Stimulated activated CD8-positive, alpha-beta memory T cell treated with anti-CD3 and anti-CD28 coated beads, Interleukin-2, amount 100 ng/mL, for 48 hours (primary cell): Measurements from ENCODE around the gene VSTM2B.
A peak's percentile ranks its signal among the peaks of the same experiment; 100 is the strongest.

ENCODE experiments used
- DNase-seq, 2 donors: peaks; one replicate each; pipeline ENCODE4 v3.0.0-alpha.2; 2020; ENCODE audit warnings: low read depth in 2 of 2

VSTM2B gene

DNA sequence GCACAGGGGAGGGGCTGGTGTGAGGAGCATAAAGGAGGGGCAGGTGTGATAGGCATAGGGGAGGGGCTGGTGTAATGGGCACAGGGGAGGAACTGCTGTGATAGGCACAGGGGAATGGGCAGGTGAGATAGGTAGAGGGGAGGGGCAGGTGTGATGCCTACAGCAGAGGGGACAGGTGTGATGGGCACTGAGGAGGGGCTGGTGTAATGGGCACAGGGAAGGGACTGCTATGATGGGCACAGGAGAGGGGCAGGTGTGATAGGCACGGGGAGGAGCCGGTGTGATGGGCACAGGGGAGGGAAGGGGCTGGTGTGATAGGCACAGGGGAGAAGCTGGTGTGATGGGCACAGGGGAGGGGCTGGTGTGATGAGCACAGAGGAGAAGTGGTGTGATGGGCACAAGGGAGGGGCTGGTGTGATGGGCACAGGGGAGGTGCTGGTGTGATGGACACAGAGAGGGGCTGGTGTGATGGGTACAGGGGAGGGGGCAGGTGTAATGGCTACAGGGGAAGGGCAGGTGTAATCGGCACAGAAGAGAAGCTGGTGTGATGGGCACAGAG lies 40.8 kb downstream of the VSTM2B start:
- no peak for DNase-seq

DNA sequence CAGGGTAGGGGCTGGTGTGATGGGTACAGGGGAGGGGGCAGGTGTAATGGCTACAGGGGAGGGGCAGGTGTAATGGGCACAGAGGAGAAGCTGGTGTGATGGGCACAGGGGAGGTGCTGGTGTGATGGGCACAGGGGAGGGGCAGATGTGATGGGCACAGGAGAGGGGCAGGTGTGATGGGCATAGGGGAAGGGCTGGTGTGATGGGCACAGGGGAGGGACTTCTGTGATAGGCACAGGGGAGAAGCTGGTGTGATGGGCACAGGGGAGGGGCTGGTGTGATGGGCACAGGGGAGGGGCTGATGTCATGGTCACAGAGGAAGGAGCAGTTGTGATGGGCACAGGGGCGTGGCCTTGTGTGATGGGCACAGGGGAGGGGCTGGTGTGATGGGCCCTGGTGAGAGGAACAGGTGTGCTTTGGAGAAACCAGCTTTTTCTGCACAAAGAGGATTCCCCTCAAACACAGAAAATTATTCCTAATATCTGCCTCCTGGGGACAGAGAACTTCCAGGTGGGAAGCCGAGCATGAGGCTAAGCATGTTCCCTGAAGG lies 41.6 kb downstream of the VSTM2B start:
- DNase-seq, result no peak

DNA sequence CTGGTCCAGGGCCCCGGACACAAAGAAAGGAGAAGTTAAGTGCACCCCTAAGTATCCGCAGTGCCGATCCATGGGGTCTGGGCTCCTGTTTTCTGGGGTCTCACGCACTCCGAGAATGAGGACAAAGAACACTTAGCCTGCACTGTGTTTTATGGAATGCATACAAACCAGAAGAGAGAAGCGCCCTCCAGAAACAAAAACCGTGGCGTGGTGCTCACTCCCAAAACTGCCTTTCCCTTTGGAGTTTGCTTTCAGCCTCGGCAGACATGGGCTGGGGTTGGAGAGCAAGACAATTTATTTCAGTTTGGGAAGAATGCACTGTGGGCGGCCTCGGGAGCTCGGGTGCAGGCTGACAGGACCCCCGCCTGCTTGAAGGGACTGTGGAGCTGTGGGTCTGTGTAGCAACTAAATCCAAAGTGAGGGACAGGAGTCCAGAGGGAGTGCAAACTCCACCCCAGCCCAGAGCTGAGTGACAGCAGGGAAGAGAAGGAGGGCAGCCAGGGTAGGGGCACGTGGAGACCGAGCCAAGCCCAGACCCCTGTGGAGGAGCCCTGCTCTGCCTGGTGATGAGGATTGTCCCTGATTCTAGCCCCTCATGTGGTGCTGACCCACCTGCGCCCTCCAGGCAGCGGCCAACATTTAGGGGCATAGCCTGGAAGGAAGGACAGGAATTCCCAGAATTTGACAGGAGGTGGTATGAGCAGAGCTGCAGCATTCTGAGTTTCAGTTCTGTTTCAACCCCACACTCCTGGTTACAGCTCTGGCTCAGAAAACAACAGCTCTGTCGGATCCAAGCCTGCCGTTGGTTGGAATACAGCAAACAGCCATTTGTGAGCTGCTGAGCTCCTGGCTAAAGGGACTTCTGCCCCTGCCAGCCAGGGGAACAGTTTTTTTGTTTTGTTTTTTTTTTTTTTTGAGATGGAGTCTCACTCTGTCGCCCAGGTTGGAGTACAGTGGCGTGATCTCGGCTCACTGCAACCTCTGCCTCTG lies 42.5 kb downstream of the VSTM2B start:
- no peak for DNase-seq

DNA sequence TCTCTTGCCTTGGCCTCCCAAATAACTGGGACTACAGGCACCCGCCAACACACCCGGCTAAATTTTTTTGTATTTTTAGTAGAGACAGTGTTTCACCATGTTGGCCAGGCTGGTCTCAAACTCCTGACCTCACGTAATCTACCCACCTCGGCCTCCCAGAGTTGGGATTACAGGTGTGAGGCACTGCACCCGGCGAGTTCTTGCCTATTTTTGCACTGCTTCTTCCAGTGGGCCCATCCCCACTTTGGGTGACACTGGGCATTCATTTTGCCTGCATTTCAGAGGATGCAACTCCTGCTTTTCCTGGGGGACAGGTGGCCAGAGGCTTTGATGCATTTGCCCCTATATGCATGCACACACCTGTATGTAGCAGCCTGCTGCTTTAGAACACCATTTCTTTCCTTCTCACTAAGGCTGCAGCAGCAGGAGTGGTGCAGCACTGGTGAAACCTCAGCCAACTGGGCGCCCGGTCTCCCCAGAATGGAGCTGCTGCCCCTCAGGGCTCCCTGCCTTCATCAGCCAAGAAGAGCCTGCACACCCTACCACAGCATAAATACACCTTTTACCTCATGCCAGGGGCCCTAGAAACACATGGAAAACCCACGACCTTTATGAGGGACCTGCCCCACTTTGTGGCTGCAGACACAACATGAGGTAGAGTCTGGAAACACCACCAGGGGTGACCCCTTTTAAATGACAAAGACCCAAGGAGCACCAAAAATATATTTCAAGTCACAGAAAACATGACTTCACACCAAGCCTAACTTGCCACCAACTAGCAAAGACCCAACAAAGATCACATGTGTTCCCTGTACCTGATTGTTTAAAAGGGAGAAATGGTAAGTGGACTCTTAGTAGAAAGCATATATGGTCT lies 43.5 kb downstream of the VSTM2B start:
- no peak for DNase-seq

DNA sequence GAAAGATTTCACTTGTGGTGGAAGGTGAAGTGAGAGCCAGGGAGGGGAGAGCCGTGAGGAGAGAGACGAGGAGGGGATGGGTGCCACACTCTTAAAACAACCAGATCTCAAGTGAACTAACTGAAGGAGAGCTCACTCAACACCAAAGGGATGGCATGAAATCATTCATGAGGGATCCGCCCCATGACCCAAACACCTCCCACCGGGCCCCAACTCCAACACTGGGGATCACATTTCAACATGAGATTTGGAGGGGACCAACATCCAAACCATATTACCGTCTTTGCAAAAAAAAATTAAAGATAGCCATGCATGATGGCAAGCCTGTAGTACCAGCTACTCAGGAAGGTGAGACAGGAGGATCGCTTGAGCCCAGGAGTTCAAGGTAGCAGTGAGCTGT lies 45.4 kb downstream of the VSTM2B start:
- no peak for DNase-seq

DNA sequence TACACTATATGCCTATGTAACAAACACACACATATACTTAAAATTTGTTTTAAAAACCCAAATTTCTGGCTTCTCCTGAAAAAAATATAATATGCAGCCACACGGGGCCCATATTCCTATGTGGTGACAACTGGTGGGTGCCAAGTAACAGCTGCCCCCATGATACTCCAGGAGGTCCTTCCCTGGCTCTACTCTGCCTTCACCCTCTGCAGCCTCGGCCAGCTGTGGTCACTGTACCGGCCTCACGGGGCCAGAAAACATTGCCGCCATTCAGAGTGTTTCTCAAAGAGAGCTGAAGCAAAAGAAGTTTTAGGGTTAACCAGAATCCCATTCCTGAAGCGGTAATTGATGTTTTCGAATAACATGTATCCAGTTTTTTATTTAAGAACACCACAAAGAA lies 47.7 kb downstream of the VSTM2B start:
- no peak for DNase-seq

DNA sequence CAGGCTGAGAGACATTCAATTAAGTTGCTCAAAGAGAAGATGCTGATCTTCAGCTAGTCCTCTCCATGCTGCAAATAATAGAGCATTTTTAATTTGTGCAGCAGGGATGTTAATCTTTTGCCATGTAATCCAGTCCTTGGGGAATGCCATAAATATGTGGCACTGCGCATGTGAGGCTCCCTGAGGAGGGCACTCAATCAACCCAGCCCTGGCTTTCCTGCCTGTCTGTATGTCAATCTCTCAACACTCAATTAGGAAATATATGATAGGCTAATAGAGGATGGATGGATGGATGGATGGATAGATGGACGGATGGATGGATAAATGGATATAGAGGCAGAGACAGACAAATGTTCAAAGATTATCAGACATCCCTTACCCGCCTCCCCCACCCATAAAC lies 48.7 kb downstream of the VSTM2B start:
- DNase-seq, result no peak

DNA sequence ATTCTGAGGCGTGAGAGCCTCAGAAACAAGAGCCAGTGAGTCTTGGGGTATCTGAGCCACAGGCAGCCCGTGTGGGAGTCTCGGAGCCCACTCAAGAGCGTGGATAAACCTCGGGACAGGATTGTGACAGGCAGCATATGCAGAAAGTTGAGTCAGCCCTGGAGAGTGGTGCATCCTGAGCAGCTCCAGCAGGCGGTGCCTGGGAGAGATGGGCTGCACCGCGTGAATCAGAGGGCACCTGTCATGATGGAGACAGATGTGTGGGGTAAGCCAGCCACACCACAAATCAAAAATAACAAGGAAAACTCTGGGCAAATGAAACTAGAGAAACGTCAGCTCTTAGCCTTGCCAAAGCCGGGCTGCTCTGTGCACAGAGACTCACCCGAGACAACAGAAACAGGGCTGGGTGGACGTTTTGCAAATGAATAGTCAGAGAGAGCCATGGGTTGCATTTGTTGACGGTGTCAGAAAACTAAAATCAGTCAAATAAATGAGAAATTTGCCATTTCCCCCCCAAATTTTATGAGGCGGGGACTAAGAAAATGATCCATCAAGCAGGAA lies 50.3 kb downstream of the VSTM2B start:
- DNase-seq, result no peak

DNA sequence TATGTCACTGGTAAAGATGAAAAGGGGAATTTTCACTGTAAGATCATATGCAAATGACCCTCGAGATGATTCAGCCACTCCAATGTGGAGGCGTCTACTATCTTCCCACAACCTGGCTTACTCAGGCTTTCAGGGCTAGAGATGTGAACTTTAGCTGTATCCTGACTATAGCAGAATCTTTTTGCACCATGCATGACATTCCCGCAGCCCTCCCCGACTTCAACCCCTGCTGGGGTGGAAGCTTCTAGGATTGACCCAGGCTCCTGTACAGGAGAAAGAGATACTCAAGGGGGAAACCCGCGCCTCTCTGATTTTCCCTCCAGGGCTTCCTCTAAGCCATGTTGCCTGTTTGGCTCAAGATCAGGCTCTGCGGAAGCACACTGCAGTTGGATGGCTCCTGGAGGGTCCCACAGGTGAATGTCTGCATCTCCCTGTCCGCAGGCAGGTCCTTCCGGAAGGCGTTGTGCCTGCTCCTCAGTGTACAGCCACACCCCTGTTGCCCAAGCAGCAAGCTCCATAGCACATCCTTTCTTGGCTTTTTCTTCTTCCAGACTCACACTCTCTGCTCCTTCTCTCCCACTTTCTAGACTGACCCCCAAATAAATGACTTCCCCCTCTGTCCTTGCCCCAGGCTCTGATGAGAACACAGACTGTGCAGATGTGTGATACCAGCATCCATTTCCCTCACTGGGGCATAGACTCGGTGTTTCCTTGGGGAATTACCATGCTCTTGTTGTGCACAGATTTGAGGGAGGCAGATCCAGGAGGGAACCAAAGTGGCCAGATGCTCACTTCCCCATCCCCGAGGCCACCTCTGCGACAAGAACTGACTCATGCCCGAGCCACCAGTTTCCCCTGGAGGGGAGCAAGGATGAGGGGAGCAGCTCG lies 51.2 kb downstream of the VSTM2B start:
- peak in 1 of 2 donors; percentile 23 for DNase-seq

DNA sequence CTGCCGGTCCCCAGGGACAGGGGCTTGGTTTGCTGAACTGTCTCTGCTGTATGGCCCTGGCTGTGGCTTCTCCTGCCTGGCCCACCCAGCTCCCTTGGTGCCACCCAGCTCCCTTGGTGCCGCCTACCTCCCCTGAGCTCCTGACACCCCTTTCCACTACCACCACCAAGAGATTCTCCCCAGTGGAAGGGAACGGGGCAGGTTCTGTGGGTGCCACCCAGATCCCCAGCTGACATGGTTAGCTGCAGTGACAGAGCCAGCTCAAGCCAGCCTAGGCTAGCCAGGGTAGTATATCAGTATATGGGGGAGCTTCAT lies 51.8 kb downstream of the VSTM2B start:
- DNase-seq, result no peak

DNA sequence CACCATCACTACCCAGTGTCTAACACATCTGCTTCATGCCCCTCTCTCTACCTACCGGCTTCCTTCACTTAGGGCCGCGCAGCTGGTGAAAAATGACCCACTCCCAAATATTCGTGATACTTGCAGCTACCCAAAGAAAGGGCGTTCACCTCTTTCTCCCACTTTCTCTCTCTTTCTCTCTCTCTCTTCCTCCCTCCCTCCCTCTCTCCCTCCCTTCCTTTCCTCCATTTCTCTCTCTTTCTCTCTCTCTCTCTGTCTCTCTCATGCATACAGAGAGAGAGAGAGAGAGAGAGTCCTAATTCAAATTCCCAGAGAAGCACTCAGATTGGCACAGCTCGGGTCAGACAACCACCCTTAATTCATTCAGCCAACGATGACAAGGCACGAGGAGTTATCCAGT lies 52.6 kb downstream of the VSTM2B start:
- no peak for DNase-seq

DNA sequence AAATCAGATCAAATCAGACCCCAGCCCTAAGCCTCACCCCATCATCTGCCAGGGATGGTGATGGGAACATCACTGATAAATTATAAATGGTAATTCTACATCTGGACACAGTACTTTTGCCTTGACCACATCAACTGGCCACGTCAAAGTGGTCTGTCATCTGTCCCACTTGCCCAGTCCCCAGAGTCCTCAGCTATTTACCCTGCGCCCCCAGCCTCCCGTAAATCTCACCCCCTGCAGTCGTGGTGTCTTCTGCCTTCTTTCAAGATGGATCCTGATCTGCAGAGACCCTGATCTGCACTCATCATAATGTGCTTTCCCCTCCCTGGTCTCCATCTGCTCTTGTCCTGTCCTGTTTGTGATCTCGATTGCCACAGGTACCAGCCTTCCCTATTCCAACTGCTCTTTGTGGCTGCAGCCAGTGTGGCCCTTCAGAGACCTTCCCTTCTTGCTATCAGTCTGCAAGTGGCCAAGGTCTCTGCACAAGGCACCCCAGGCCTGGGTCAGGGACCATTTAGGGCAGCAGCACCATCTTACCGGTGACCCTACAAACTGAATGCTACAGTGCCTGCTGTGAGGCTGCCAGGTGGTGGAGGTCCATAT lies 53.6 kb downstream of the VSTM2B start:
- DNase-seq, result no peak

DNA sequence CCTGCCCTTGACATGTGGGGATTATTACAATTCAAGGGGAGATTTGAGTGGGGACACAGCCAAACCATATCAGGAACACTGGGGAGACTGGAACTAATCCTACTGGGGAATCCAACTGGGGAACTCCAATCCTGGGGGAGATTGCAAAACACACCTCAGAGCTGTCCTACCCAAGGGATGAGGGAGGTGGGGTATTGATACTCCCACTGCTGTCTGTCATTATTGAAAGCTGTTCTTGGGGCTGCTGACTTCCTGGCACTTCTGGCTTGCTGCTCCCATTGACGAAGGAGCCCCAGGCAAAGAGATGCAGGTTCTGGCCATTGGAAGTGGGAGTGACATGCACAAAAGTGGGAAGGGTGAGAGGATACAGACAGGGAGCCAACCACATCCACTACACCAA lies 55.6 kb downstream of the VSTM2B start:
- DNase-seq, result no peak

DNA sequence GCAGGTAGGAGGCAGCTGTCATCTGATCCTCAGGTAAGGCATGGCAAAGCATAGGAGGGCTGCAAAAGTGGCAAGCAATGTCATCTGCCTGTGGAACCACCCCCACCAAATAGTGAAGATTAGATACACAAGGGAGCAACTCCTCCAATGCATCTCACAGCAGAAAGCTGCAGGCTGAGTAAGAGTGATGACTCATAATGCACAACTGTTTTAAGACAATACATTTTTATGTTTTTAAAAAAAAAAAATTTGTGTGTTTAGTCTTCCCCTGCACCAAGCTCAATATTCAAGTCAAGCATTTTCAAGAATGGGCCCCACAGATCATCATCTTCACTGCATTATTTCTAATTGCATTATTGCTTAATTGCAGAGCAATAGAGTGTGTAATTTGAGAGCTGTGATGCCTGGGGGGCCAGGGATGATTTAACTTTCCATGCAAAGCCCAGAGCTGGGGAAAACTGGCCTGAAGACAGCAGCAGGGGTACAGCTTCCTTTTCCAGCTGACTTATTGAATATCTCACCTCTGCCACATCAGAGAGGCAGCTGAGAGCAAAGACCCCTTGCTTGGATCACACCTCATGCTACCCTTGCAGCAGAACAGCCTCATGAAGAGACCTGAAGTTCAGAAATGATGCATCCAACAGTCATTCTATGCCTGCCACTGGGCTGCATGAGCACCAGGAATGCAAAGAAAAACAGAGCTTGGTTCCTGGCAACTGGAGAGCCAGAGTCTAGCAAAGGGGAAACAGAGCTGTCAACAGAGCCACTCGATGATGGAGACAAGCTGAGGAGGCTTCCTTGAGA lies 57.6 kb downstream of the VSTM2B start:
- DNase-seq, result no peak

DNA sequence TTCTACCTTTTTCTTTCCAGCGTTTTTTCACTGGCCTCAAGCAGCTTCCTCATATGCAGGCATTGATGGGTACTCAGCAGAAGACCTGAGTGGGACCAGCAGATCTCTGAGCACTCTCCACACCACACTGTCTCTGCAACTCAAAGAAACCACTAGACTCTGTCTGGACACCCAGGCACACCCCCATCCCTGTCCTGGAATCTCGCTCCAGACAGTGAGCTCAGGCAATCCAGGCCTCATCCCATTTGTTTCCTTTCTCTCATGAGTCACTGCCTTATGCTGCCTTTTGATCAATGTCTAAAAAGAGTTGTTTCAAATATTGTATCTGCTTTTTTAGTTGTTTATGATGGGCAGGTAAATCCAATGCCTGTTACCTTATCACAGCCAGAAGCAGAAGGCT lies 60.6 kb downstream of the VSTM2B start:
- no peak for DNase-seq

DNA sequence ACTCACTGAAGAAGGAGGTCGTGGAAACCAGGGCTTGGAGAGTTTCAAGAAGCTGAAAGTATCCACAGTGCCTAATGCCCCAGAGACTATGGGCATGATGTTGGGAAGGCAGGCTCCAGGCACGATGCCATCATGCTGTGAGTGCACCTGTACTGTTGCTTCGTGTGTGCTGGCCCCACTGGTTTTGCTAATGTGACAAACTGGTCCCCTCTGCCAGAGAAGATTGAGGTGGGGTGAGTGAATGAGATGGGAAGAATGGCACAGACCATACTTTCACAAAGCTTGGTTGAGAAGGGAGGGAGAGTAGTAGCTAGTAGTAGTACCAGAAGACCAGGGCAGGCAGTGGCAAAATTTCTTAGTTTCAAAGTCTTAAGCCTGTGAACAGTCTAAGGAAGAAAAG lies 61.3 kb downstream of the VSTM2B start:
- DNase-seq, result no peak

DNA sequence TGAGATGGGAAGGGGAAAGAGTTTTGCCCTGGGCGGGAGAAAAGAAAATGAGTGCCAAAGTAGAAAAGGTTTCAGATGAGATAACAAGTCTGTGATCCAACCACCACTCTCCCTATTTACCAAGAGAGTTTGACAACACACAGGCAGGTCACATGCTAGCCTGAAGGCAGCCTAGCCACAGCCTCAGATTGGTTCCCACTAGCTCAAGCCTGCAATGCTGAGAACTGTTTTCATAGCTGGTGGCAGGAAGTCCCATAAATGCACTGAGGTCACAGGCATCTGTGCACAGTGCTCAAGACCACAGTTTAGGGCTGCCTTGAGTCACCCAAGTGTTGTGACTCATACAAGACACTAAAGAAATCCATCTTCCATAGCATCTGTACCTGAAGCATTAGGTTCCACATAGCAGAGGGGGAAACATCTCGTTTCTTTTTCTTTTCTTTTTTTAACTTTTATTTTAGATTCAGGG lies 61.8 kb downstream of the VSTM2B start:
- DNase-seq, result peak; percentile 34 to 51

DNA sequence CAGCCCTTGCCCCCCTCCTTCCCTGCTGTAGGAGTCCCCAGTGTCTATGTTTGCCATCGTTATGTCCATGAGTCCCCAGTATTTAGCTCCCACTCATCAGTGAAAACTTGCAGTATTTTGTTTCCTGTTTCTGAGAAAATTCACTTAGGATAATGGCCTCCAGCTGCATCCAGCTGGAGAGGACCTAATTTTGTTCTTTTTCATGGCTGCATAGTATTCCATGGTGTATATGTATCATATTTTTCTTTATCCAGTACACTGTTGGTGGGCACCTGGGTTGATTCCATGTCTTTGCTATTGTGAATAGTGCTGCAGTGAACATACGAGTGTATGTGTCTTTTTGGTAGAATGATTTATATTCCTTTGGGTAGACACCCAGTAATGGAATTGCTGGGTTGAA lies 62.3 kb downstream of the VSTM2B start:
- no peak for DNase-seq

DNA sequence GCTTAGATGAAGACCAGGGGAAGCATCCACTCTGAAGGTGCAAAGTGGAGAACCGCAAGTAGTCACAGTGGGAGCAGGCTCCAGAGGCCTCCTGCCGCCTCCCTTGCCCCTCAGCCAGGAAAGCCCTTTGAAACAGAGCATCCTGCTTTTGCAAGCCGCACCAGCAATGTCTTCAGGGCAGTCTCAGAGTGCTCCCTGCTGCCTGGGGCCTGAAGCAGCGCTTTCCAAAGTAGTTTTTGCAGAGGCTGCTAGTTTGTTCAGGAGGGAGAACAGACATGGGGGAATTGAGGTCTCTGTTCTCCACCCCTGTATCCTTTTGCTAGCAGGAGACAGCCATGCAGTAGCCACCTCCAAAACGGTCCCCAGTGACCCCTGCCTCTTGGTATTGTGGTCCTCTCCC lies 64.5 kb downstream of the VSTM2B start:
- no peak for DNase-seq

DNA sequence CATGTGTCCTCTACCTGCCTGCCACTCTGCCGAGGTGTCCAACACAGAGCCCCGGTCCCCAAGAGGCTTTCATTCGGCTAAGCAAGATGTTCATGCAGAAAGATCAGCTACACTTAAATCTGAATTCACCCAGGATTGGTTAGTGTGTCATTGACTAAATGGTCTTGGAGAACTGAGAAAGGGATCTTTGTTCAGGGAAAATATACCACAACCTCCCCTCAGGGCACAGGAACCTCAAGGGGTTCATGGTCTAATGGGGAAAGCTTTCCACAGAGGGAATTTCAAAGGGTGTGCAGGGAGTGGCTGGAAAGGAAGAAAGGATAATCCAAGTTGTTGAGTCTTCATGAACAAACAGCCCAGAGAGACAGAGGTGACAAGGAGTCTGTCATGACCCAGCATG lies 65.9 kb downstream of the VSTM2B start:
- DNase-seq, result no peak
